Measurements from ENCODE around the gene CHPF2.

DNA sequence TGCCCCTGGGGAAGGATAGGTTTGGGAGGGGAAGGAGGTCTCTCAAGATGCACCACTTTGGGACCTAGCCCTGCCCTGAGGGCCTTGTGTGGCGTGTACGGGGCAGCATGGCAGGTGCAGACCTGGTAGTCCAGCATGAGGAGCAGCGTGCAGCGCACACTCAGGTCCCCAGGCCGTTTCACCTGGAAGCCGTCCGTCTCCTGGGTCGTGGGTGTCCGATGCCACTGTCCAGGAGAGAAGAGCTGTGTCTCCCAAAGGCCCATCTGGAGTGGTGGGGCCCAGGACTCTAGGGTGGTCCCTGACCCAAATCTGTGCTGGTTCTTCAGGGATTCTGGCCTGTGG, 9.4 kb downstream of the CHPF2 start:
- TF ChIP-seq, protein P1, sequence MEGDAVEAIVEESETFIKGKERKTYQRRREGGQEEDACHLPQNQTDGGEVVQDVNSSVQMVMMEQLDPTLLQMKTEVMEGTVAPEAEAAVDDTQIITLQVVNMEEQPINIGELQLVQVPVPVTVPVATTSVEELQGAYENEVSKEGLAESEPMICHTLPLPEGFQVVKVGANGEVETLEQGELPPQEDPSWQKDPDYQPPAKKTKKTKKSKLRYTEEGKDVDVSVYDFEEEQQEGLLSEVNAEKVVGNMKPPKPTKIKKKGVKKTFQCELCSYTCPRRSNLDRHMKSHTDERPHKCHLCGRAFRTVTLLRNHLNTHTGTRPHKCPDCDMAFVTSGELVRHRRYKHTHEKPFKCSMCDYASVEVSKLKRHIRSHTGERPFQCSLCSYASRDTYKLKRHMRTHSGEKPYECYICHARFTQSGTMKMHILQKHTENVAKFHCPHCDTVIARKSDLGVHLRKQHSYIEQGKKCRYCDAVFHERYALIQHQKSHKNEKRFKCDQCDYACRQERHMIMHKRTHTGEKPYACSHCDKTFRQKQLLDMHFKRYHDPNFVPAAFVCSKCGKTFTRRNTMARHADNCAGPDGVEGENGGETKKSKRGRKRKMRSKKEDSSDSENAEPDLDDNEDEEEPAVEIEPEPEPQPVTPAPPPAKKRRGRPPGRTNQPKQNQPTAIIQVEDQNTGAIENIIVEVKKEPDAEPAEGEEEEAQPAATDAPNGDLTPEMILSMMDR (IDR thresholded peaks at IDR 0.05): no peak
- no peak for TF ChIP-seq POLR2A (IDR thresholded peaks at IDR 0.05)

Measured in breast epithelium (tissue), 3 donors.